Measurements from ENCODE around the gene NOB1.
A peak's percentile ranks its signal among the peaks of the same experiment; 100 is the strongest.

DNA sequence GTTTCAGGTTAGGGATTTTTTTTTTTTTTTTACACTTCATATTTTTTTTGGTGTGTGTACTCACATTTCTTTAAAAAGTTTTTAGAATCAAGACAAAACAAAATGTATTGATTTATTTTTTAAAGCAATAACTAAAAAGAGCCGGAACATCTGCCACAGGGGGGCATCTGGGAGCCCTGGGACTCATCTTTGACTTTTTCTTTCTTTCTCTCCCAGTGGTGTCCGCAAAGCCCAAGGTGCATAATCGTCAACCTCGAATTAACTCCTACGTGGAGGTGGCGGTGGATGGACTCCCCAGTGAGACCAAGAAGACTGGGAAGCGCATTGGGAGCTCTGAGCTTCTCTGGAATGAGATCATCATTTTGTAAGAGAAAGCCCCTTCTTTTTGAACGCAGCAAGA, 43.7 kb upstream of the NOB1 start:
- TF ChIP-seq POLR2A (IDR thresholded peaks at IDR 0.05; ENCODE audit: borderline replicate concordance, extremely low read depth, insufficient read depth, insufficient read length) = no peak
- TF ChIP-seq, protein P1, sequence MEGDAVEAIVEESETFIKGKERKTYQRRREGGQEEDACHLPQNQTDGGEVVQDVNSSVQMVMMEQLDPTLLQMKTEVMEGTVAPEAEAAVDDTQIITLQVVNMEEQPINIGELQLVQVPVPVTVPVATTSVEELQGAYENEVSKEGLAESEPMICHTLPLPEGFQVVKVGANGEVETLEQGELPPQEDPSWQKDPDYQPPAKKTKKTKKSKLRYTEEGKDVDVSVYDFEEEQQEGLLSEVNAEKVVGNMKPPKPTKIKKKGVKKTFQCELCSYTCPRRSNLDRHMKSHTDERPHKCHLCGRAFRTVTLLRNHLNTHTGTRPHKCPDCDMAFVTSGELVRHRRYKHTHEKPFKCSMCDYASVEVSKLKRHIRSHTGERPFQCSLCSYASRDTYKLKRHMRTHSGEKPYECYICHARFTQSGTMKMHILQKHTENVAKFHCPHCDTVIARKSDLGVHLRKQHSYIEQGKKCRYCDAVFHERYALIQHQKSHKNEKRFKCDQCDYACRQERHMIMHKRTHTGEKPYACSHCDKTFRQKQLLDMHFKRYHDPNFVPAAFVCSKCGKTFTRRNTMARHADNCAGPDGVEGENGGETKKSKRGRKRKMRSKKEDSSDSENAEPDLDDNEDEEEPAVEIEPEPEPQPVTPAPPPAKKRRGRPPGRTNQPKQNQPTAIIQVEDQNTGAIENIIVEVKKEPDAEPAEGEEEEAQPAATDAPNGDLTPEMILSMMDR (IDR thresholded peaks at IDR 0.05 in 2 of 3, conservative IDR thresholded peaks at IDR 0.05 in 1 of 3; ENCODE audit: borderline replicate concordance in 1 of 3, insufficient read depth in 1 of 3, low read depth in 2 of 3, low read length in 2 of 3) = peak; percentile 14 to 26 (median 15); a peak in 2 of 6 replicates
- TF ChIP-seq ELF1 (IDR thresholded peaks at IDR 0.05; ENCODE audit: borderline replicate concordance, low read depth) = no peak
- TF ChIP-seq RAD21 (IDR thresholded peaks at IDR 0.05; ENCODE audit: low read depth) = 0 out of 2 replicates have a peak, but pooled peaks have one; percentile 22
- TF ChIP-seq POLR2AphosphoS5 (IDR thresholded peaks at IDR 0.05; ENCODE audit: low read depth, low read length) = no peak
- no peak for TF ChIP-seq JUND (IDR thresholded peaks at IDR 0.05)
- TF ChIP-seq CEBPB (IDR thresholded peaks at IDR 0.05; ENCODE audit: low read depth) = no peak
- no peak for TF ChIP-seq EZH2 (IDR thresholded peaks at IDR 0.05)
